Measurements from ENCODE around the gene DRD4.
"Not testable (repeated sequence)": the region's sequence is repeated elsewhere in the genome, so short reads cannot be mapped to it uniquely, and the experiment has no call there.

DRD4 gene

GRCh38 chr11:643849-644738 is 7.0 kb downstream of the DRD4 start:
- no peak for DNase-seq (ENCODE audit: low read depth in 2 of 2)

- DNase-seq (ENCODE audit: low read depth in 2 of 2), result no peak
Observed at GRCh38 chr11:645536-645935, 8.5 kb downstream of the DRD4 start.

GRCh38 chr11:646214-646613 is 9.1 kb downstream of the DRD4 start:
- DNase-seq (ENCODE audit: low read depth in 2 of 2), result no peak

GRCh38 chr11:647672-648158 is 10.6 kb downstream of the DRD4 start:
- not testable (repeated sequence) for DNase-seq (ENCODE audit: low read depth in 2 of 2)

- no peak for DNase-seq (ENCODE audit: low read depth in 2 of 2)
Observed at GRCh38 chr11:650482-650881, 13.4 kb downstream of the DRD4 start.

GRCh38 chr11:653136-653535 is 16.1 kb downstream of the DRD4 start:
- not testable (repeated sequence) for DNase-seq (ENCODE audit: low read depth in 2 of 2)

- no peak for DNase-seq (ENCODE audit: low read depth in 2 of 2)
Observed at GRCh38 chr11:653837-654236, 16.8 kb downstream of the DRD4 start.

GRCh38 chr11:654444-654843 is 17.4 kb downstream of the DRD4 start:
- not testable (repeated sequence) for DNase-seq (ENCODE audit: low read depth in 2 of 2)

- DNase-seq (ENCODE audit: low read depth in 2 of 2), result no peak
Observed at GRCh38 chr11:655036-655726, 18.1 kb downstream of the DRD4 start.

GRCh38 chr11:656426-656825 is 19.4 kb downstream of the DRD4 start:
- no peak for DNase-seq (ENCODE audit: low read depth in 2 of 2)

GRCh38 chr11:656866-657265 is 19.8 kb downstream of the DRD4 start:
- DNase-seq (ENCODE audit: low read depth in 2 of 2), result no peak

GRCh38 chr11:657691-658126 is 20.6 kb downstream of the DRD4 start:
- no peak for DNase-seq (ENCODE audit: low read depth in 2 of 2)

GRCh38 chr11:659532-660085 is 22.5 kb downstream of the DRD4 start:
- DNase-seq (ENCODE audit: low read depth in 2 of 2), result no peak

GRCh38 chr11:660281-660680 is 23.2 kb downstream of the DRD4 start:
- DNase-seq (ENCODE audit: low read depth in 2 of 2), result no peak

GRCh38 chr11:660681-661444 is 23.8 kb downstream of the DRD4 start:
- no peak for DNase-seq (ENCODE audit: low read depth in 2 of 2)

- DNase-seq (ENCODE audit: low read depth in 2 of 2), result no peak
Observed at GRCh38 chr11:662689-663274, 25.7 kb downstream of the DRD4 start.

- no peak for DNase-seq (ENCODE audit: low read depth in 2 of 2)
Observed at GRCh38 chr11:665062-665703, 28.1 kb downstream of the DRD4 start.

- no peak for DNase-seq (ENCODE audit: low read depth in 2 of 2)
Observed at GRCh38 chr11:665704-666281, 28.7 kb downstream of the DRD4 start.

- no peak for DNase-seq (ENCODE audit: low read depth in 2 of 2)
Observed at GRCh38 chr11:673866-674265, 36.8 kb downstream of the DRD4 start.

GRCh38 chr11:674406-674805 is 37.3 kb downstream of the DRD4 start:
- DNase-seq (ENCODE audit: low read depth in 2 of 2), result no peak

- no peak for DNase-seq (ENCODE audit: low read depth in 2 of 2)
Observed at GRCh38 chr11:678297-678696, 41.2 kb downstream of the DRD4 start.

Data from stimulated activated CD8-positive, alpha-beta memory T cell treated with anti-CD3 and anti-CD28 coated beads, Interleukin-2, amount 100 ng/mL, for 1 hour (primary cell).